OCI-LY1 (cell line): ENCODE results near the gene CGB3.

Experiments used
- EZH2 ChIP-seq: fragments of 200-600 bp; sonication (generic), shearing (Covaris generic); IDR thresholded peaks from 2 replicates; pipeline ENCODE4 v1.8.0; 2017; ENCODE audit warnings: borderline replicate concordance, mixed run types, mild to moderate bottlenecking, antibody characterized with exemption, low read length, moderate library complexity, mixed read lengths
- TF ChIP-seq, protein P1 (sequence below): fragments of 200-600 bp; sonication (generic), shearing (Covaris generic); IDR thresholded peaks from 2 replicates; pipeline ENCODE4 v1.5.1; 2017; ENCODE audit warnings: mild to moderate bottlenecking, antibody characterized with exemption, low read length, moderate library complexity, mixed read lengths

DNA sequence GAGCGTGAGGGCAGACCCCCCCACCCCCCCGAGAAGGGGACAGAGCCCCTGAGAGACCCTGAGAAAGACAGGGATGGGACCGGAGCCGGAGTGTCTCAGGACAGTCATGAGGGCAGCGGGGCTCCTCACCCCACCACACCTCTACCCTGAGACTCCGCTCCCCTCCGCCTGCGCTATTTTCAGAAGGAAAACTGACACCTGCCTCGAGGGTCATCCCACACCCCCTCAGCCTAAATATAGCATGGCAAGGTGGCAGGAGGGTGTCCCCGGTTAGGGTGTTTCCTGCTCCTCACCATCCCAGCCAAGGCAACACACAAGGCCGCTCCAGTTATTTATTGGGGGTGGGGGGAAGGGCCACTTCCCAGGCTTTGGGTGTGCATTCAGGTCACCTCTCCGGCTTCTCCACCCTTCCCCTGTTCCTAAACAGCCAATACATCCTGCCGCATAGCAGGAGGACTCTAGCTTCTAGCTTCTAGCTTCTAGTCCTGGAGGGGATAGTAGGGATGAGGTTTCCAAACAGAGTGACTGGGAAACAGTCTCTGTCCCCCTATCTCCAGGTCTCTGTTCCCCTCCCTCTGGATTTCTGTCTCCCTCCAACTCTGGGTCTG, 41.9 kb upstream of the CGB3 start:
- TF ChIP-seq EZH2 = no peak
- TF ChIP-seq, protein P1, sequence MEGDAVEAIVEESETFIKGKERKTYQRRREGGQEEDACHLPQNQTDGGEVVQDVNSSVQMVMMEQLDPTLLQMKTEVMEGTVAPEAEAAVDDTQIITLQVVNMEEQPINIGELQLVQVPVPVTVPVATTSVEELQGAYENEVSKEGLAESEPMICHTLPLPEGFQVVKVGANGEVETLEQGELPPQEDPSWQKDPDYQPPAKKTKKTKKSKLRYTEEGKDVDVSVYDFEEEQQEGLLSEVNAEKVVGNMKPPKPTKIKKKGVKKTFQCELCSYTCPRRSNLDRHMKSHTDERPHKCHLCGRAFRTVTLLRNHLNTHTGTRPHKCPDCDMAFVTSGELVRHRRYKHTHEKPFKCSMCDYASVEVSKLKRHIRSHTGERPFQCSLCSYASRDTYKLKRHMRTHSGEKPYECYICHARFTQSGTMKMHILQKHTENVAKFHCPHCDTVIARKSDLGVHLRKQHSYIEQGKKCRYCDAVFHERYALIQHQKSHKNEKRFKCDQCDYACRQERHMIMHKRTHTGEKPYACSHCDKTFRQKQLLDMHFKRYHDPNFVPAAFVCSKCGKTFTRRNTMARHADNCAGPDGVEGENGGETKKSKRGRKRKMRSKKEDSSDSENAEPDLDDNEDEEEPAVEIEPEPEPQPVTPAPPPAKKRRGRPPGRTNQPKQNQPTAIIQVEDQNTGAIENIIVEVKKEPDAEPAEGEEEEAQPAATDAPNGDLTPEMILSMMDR = no peak
